ENCODE data around the gene BCAS3.

DNA sequence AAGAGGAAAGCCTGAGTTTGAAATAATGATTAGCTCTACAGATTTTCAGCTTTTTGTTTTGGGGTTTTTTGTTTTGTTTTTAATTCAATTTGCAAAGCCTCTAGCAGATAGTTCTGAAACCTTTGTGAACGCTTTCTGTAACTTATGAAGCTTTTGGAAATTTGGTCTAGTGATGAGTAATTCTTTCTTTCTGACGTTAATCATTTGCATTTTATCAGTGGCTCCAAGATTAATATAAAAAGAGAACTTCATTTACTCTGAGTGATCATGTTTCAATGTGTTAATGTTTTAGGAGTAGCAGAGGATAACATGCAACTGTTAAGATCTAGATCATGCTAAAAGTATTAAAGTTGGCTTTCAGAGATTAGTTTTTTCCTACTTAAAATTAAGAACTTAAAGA lies 561.7 kb downstream of the BCAS3 start:
- TF ChIP-seq, protein P1, sequence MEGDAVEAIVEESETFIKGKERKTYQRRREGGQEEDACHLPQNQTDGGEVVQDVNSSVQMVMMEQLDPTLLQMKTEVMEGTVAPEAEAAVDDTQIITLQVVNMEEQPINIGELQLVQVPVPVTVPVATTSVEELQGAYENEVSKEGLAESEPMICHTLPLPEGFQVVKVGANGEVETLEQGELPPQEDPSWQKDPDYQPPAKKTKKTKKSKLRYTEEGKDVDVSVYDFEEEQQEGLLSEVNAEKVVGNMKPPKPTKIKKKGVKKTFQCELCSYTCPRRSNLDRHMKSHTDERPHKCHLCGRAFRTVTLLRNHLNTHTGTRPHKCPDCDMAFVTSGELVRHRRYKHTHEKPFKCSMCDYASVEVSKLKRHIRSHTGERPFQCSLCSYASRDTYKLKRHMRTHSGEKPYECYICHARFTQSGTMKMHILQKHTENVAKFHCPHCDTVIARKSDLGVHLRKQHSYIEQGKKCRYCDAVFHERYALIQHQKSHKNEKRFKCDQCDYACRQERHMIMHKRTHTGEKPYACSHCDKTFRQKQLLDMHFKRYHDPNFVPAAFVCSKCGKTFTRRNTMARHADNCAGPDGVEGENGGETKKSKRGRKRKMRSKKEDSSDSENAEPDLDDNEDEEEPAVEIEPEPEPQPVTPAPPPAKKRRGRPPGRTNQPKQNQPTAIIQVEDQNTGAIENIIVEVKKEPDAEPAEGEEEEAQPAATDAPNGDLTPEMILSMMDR (IDR thresholded peaks at IDR 0.05; ENCODE audit: low read depth, low read length, poor library complexity, severe bottlenecking): no peak
- TF ChIP-seq EZH2phosphoT487 (IDR thresholded peaks at IDR 0.05; ENCODE audit: borderline replicate concordance, low read length): no peak

All from DOHH2 (cell line).